Measurements from ENCODE around the gene TTBK1. TPM values are rescaled to one million over a fixed set of nuclear protein-coding genes. Genes with fewer than 3 reads are reported as not detected.

TTBK1 gene
- total and polyA plus RNA-seq, 8 donors: 0.08 to 0.57 (median 0.16) TPM

- no peak for FAIRE-seq
- intact Hi-C loops (cut with DNase I): no loop called here
- Histone ChIP-seq H3K4me3 (peak overlapping the region in 1 of 4 donors; percentile 46), H3K9me3 (no peaks in the 10 kb centered on the region), H3K4me1 (no peaks in the 10 kb centered on the region), H3K27ac (no peak overlapping the region), H3K36me3 (no peaks in the 10 kb centered on the region), H3K27me3 (no peaks in the 10 kb centered on the region)
- no peak for TF ChIP-seq CTCF (IDR thresholded peaks at IDR 0.05)
- no peak for ATAC-seq
- WGBS, 2 donors: 48 to 49% methylated on average over 64 of the region's 64 CpGs
- peak in 1 of 6 donors; percentile 26 for DNase-seq
Observed at GRCh38 chr6:43275801-43276576, 32.7 kb downstream of the TTBK1 start.

GRCh38 chr6:43276577-43277305, 33.5 kb downstream of the TTBK1 start:
- no peaks in the 10 kb centered on the region for H3K9me3 ChIP-seq
- H3K4me3 ChIP-seq: no peak overlapping the region
- FAIRE-seq: no peak
- H3K27me3 ChIP-seq: no peaks in the 10 kb centered on the region
- no peaks in the 10 kb centered on the region for H3K4me1 ChIP-seq
- no peak overlapping the region for H3K27ac ChIP-seq
- peak in 1 of 6 donors; percentile 12 for DNase-seq
- 88 to 92% methylated on average over 11 of the region's 11 CpGs for WGBS, 2 donors
- H3K36me3 ChIP-seq: no peaks in the 10 kb centered on the region
- intact Hi-C loops (cut with DNase I): no loop called here
- no peak for ATAC-seq
- no peak for TF ChIP-seq CTCF (IDR thresholded peaks at IDR 0.05)

GRCh38 chr6:43277306-43277642, 34.0 kb downstream of the TTBK1 start:
- TF ChIP-seq CTCF (IDR thresholded peaks at IDR 0.05): no peak

GRCh38 chr6:43277643-43278523, 34.6 kb downstream of the TTBK1 start:
- WGBS, 2 donors: 85 to 91% methylated on average over 13 of the region's 13 CpGs
- H3K27me3 ChIP-seq: no peaks in the 10 kb centered on the region
- intact Hi-C loops (cut with DNase I): no loop called here
- H3K4me3 ChIP-seq: no peak overlapping the region
- ATAC-seq (peak in 1 of 4 donors; percentile 6), DNase-seq (peak in 1 of 6 donors; percentile 25), FAIRE-seq (no peak)
- H3K4me1 ChIP-seq: no peaks in the 10 kb centered on the region
- TF ChIP-seq CTCF (IDR thresholded peaks at IDR 0.05): no peak
- H3K27ac ChIP-seq: no peak overlapping the region
- H3K36me3 ChIP-seq: no peaks in the 10 kb centered on the region
- H3K9me3 ChIP-seq: no peaks in the 10 kb centered on the region

More at GRCh38 chr6:43277306-43277642, 34.0 kb downstream of the TTBK1 start:
- FAIRE-seq: no peak
- Histone ChIP-seq H3K27ac (no peak overlapping the region), H3K27me3 (no peaks in the 10 kb centered on the region), H3K4me1 (no peaks in the 10 kb centered on the region), H3K36me3 (no peaks in the 10 kb centered on the region), H3K9me3 (no peaks in the 10 kb centered on the region), H3K4me3 (no peak overlapping the region)
- DNase-seq: no peak
- ATAC-seq: no peak
- WGBS, 2 donors: 80 to 93% methylated on average over 6 of the region's 6 CpGs
- intact Hi-C loops (cut with DNase I): no loop called here

Data from pancreas (tissue), 10 donors.